NOMO-1 treated with dmso at 0.1 percent for 144 hours (cell line): ENCODE data around the gene TOX3.

ENCODE experiments used
- DNase-seq: peaks from one replicate; lab custom pipeline; 2025; ENCODE audit not compliant: unreplicated experiment; lab: John Stamatoyannopoulos, UW

TOX3 gene

GRCh38 chr16:52563767-52564611, 17.0 kb upstream of the TOX3 start:
- no peak for DNase-seq

DNA sequence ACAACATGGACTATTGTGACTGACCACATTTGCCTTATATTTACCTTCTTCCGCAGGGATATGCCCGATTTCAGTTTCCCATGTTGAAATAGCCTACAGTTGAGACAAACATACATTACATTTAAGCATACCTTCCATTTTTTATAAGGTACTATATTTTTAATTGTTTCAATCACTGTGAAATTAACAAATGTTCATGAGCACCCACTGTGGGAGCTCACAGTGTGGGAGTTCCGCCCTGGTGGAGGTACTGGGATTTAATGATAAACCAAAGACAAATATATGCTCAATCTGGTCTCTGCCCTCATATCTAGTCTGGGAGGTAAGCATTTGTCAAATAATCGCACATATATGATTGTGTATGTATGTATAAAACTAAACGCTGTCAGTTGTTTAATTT, 15.8 kb upstream of the TOX3 start:
- no peak for DNase-seq

DNA sequence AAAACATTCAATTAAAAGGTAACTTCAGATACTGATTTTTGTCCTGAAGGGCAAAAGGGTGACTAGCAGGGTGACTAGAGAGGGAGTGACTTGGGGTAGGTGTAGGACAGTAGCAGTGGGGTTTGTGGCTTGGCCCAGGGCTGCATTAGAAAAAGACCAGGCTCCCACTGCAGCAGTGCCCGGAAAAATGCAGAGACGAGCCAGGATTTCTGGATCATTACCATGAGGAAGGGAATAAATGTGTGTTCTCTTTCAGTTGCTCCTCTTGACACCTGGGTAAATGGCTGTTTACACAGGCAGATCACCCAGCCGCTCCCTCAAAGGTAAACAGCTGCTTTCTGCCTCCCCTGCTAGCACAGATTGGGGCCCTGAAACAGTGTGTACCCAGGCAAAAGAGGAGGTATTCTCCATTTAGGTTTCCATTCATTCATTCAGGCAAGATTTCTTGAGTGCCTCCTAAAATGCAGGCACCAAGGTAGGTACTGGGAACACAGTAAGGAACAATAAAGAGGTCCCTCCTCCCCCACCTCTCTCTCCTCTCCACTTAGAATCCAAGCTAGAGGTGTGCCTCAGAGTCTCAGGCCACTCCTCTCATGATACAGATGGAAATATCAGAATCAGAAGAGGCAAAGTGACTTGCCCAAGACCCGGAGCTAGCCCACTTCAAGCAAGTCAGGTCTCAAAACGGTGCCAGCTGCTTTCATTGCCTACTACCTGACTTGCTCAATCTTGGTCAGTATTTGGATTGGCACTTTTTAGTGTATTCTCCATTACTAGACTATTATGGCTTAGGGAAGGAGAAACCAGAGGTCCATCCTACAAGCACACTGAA, 15.2 kb upstream of the TOX3 start:
- no peak for DNase-seq

GRCh38 chr16:52558448-52558847, 11.5 kb upstream of the TOX3 start:
- no peak for DNase-seq

DNA sequence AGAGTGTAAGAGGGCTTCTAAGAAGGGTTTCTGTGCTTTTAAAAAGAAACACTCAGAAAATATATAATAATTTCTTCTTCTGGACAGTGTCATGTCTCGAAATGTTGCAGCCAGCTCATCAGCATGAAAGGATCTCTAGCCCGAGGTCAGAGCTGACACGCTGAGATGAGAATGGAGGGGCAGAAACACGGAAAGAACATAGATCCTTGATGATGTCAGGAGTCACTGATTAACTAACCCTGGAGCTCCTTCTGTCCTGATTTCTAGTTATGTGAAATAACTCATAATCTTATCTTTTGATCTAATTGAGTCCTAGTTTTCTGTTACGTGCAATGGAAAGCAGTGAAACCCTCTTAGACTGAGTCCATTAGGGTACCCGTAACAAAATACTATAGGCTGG, 10.3 kb upstream of the TOX3 start:
- DNase-seq, result no peak

- DNase-seq, result no peak
Observed at GRCh38 chr16:52556083-52556482, 9.1 kb upstream of the TOX3 start.

- no peak for DNase-seq
Observed at GRCh38 chr16:52555572-52555971, 8.6 kb upstream of the TOX3 start.

- no peak for DNase-seq
Observed at GRCh38 chr16:52554334-52554733, 7.4 kb upstream of the TOX3 start.

GRCh38 chr16:52553322-52553721, 6.4 kb upstream of the TOX3 start:
- DNase-seq, result no peak

DNA sequence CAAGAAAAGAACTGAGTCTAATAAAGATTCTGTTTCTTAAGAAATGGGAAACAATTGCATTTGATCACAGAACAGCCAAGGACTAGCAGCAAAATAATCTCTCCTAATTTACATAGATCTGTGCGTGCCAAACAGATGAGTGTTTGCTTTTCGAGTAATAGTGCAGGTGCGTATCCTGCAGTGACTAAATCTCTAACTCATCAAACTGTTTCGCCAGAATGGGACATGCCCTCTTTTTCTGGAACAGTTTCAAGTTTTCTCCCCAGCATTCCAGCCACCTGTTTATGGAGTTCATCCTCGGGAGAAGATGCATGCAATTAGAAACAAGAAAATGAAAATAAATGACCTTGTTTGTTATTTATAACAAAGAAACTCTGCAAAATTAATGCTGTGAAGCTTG, 5.7 kb upstream of the TOX3 start:
- no peak for DNase-seq

DNA sequence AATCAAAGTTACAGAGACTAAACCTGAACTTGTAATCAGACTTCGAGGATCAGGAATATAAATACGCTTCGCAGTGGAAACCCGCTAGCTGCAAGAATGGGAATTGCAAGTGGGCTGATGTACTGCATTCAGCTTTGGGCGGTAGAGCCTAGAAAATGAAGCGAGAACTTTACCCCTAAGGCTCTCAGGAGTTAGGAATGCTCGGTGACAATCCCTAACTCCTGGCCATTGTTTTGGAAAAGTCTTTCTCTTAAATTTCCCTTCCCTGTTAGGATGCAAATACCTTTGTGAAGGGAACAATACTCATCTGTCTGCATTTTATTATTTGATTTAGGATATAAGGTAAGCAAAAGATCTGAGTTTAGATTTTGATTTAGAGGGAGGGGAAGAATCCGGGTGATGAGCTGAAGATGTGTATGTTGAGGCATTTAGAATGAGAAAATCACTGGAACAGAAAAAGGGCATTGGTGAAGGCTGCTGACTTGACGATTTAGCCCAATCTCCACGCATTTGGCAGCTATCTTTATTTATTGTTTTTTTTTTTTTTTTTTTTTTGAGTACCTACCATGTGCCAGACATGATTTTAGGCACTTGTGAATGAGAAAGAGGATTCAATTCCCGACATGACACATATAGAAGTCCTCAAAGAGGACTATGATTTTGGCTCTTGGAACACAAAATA, 2.2 kb upstream of the TOX3 start:
- no peak for DNase-seq

DNA sequence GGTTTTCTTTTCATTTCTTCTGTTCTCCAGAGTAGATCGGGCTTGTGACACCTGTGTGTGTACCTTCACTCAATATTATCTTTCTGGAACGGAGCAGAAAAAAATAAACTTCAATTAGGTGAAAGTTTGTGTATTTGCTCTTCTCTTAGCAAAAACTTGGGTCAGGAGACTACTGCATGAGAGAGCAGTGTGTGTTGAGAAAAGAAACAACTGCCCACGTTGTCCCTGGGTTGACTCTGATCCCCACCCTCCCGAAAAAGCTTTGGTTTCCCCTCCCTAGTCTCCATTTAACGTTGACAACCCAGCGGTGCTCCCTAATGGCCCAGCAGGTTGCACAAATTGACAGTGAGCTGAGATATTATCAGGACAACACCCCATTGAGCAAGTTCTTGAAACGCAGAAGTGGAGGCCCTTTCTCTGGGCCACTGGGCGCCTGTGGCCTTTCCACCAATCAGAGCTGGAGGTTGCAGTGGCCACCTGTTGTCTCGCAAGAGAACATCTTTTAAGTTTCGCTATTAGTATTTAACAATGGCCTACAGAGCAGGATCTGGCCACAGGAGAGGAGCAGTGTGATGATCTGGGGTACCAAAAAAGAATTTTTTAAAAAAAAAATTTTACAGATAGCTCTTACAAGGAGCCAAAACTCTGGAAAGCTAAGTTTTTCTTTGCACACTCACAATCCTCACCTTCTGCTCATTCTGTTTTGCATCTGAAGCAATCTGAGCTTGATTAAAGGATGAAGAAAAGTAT, 1.5 kb upstream of the TOX3 start:
- no peak for DNase-seq

DNA sequence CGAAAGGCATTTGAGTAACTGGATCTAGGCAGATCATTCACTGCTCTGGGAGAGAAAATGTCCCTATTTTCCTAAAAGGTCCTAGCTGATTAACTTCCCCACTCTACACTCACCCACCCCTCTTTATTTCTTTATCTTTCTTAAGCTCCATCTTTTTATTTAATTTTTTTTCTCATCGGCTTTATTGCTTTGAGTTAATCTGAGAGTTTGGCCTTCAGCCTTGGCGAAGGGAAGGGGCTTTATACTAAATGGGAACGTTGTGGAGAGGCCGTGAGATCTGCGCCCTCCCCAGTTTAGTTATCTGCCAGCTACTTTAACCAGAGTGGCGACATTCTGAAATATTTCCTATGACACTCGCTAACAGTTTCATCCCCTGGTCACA, 882 bp upstream of the TOX3 start:
- no peak for DNase-seq

DNA sequence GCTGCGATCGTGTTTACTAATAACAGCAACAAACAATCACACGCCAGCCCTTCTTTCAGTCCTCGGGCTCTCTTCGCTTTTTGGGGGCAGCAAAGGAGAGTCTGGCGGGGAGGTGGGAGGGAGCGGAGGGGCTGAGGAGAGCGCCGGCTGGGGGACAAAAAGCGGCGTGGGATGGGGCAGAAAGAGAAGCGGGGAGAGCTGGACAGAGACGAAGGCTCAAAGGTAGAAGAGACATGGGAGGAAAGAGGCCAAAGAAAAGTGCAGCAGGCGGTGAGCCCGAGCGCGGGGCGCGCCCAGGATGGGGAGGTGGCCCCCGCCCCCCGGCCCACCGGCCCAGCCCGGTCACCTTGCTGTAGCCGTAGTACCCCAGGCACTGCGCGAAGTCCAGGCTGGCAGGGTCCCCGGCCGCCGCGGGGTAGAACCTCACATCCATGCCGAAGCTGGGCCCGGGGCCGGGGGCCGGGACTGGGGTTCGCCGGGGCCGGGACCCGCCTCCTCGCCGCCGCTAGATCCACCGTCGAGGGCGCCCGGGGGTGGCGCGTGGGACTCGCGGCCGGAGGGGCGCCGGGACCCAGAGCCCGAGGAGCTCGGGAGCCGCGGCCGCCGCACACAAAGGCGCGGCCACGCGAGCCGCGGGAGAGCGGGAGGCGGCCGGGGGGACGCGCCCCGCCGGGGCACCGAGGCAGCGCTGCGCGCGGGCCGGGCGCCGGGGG, 496 bp downstream of the TOX3 start:
- no peak for DNase-seq

DNA sequence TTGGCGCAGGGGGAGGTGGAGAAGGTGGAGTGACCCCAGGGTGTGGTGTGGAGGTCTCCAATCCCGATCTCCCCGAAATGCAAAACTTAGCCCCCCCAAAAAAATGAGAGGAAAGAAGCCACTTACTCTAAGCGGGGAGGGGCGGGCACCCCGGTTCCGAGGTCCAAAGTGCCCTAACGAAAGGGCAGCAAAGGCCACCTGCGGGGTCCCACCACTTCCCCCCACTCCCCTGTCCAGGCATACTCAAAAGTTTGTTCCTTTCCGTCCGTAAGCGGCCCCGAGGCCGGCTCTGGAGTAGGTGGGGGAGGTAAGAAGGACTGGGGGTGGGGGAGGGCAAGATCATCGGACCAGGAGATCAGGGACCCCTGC, 1.1 kb downstream of the TOX3 start:
- no peak for DNase-seq

DNA sequence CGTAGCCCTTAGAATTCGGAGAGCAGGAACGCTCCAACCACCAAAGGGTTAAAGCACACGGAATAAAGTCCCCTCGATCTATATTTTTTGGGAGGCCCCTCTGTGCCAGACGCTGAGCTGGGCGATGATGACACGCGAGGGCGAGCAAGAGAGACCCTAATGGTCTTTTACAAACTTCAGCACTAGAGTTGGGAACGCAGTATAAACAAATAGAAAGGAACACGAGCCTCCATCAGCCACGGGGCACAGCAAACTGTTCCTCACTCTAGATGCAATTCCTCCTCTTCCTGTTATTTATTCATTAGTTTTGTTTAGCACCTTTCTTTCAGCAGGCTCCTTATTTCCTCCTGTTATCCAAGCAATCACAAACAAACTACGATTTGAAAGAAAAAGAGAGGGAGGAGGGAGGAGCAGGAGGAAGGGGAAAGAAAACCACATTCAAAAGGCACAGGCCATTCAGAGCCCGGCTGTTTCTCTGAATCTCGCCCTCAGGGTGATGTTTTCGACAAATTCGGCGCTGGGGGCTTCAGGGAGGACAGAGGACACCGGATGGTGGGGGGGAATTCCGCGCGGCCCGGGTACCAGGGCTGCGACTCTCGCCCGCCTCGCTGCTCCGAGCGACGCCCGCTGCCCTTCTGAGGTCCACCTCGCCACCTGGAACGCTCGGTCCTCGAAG, 1.6 kb downstream of the TOX3 start:
- no peak for DNase-seq

GRCh38 chr16:52544703-52545102, 2.2 kb downstream of the TOX3 start:
- DNase-seq, result no peak

- DNase-seq, result no peak
Observed at GRCh38 chr16:52543654-52544053, 3.3 kb downstream of the TOX3 start.

GRCh38 chr16:52540910-52541309, 6.0 kb downstream of the TOX3 start:
- DNase-seq, result no peak

DNA sequence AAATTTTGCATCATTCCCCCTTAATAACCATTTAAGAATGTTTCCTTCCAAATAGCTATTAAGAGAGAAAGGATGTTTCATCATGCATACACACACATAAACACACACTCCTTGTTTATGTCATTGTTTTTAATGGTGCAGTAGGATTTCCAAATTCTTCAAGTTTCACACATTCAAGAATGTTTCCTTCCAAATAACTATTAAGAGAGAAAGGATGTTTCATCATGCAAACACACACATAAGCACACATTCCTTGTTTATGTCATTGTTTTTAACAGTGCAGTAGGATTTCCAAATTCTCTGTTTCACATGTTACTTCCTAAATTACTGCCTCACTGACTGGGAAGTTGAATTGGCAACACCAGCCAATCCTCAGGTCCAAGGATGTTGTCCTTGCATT, 7.8 kb downstream of the TOX3 start:
- no peak for DNase-seq
